Hypothalamus (tissue), 51 donors: ENCODE measurements around the gene CCL27.

Experiments used
- DNase-seq, 51 donors: peaks; one replicate each; lab custom pipeline; 2025; lab: John Stamatoyannopoulos, UW

The CCL27 gene

DNA sequence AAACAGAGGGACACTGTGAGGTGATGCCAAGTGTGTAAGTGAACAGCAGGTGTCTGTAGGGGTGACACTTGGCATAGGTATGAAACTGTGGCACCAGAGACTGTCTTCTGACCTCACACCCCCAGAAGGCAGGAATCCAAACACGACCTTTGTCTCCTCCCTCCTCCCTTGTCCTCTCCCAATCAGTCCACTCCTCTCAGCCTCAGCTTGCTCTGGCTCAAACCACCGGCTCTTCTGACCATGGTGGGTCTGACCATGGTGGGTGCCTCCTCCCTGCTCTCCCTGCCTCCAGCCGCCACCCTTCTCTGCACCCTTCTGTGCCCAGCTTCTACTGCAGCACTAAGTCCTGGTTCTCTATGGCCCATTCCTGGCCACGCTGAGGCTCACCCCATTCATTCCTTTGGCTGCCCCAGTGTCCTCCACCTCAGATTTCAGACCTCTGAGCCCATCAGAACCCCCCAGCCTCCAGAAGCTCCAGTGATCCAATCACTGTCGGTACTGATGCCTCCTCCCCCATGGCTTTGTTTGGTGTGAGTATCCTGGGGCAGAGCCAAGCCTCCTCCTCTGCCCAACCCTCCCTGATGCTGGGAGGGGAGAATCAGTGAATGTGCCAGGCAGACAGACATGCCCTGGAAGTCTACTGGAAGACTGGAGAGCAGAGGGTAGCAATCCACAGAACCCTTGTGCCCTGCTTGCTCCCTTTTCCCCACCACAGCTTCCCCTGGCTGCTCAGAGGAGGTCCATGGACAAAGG lies 31.9 kb downstream of the CCL27 start:
- no peak for DNase-seq

DNA sequence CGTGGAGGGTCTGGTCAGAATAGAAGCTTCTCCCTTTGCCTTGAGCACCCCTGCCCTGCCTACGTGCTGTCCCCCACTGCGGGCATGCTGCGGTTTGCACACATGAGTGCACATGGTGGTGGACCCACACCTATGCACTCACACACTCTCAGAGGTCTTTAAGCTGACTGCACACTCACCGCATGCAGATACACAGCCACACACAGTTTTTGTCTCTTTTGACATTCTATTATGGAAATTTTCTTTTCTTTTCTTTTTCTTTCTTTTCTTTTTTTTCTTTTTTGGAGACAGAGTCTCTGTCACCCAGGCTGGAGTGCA lies 33.0 kb downstream of the CCL27 start:
- DNase-seq = no peak

DNA sequence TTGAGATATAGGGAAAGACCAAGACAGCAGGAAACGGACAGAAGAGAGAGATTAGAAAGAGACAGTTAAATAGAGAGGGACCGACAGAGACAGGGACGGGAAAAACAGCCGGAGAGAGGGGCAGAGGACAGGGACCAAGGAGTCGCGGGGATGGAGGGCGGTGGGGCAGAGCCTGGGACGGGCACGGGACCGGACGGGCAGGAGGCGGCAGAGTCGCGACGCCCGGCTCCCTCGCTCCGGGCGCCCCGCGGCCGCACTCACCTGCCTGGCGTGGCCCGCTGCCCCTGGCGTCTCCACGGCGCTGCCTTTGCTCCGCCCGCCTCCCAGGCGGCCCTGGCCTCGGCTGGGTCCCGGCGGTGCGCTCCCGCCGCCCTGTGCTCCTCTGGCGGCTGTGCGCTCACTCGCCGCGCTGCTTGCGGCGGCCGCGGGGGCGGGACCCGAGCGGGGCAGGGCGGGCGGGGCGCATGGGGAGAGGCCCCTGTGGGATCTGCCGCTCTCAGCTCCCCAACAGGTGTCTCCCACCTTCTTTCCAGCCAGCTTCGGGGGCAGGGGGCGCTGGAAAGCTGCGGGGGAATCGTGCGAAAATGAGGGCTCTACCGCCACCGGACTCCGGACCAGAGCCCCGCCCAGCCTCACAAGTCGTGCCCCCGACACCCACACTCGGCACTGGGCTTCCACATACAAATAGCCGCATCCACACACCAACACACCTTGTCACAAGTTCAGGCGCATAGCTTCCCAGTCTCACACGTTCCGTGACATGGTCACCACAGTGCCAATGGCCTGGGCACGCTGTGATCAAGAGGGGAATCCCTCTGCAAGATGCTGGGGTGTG lies 33.6 kb downstream of the CCL27 start, which contains the start of gene ARID3C:
Gene ARID3C, minus strand, starts transcription at position 411 of the 835 bp plus-strand sequence. CDS start 1,052 bp downstream, outside the sequence.
- DNase-seq = peak in 3 of 51 donors; percentile 15 to 19 (median 19)

DNA sequence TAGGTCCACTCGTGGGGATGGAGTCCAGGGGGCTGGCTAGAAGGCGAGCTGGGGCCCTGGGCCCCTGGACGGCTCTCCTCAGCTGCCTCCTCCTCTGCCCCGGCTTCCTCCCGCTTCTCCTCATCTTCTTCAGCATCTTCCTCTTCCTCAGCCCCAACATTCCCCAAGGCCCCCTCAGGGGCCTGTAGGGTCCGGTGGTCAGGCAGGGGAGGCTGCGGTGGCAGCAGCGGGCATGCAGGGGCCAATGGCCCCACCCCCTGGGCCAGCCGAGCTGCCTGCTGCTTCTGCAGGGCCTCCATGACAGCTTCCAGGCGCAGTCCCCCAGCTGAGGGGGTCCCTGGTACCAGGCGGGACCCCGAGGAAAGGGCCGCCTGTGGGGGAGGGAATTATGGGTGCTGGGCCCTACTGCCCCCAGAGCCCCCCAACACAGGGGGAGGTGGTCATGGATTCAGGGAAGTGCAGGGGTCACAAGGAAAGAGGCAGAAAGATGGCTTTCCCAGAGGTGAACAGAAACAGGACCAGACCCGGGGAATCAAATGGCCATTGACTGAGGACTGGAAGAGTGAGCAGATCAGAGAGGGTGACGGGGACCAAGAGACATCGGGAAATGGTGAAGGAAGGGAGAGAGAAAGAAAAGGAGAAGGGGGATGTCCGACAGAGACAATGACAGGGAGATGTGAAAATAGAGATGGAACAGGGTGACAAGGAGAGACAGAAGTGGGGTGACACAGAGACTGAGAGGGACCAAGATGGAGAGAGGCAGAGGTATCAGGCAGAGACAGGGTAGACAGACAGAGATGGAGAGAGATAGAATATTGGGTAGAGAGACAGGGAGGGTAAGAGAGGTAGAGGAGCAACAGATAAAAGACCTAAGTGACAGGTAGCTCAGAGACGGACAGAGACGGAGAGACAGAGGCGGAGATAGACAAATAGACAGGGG lies 34.5 kb downstream of the CCL27 start:
- no peak for DNase-seq

DNA sequence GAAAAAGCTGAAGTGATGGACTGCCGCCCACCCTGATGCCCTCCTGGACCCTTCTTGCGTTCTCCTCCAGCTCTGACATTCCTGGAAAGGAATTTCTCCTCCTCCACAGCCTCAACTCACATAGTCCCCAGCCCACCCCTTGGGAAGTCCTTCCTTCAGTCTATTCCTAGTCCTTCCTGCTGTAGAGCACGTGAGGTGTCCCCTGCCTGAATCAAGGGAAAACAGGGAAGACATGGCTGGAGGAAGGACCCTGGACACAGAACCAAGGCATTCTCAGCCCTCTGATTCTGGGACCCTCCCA lies 37.3 kb downstream of the CCL27 start:
- DNase-seq = no peak

DNA sequence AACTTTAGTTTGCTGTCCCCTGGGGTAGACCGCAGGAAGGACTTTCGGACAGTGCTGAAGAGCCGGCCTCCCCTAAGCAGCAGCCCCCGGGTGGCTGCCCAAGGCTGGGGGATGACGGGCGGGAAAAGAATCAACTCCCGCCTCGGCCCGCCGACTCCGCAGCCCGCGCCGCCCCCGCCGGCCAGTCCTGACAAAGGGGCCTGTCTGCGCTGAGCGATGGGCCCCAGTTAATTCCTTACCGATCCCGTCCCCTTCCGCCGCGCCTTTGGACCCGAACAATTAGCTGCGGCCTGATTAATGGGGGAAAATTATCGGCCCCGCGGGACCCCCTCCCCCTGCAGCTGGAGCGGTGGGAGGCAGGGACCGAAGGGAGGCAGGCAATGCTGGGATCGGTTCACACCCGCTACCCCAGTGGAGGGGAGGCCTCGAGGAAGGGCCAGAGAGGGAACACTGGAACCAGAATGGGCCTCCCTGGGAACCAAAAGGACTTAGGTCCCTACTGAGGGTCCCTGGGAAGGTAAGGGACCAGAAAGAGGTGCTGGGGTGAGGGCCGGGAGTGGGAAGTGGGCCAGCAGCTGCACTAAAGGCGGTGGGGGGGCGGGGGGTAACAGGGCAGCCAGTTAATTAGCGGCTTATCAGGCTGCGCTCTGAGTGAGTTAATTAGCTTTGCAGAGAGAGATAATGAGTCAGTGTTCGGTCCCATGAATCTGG lies 37.8 kb downstream of the CCL27 start:
- DNase-seq = no peak

DNA sequence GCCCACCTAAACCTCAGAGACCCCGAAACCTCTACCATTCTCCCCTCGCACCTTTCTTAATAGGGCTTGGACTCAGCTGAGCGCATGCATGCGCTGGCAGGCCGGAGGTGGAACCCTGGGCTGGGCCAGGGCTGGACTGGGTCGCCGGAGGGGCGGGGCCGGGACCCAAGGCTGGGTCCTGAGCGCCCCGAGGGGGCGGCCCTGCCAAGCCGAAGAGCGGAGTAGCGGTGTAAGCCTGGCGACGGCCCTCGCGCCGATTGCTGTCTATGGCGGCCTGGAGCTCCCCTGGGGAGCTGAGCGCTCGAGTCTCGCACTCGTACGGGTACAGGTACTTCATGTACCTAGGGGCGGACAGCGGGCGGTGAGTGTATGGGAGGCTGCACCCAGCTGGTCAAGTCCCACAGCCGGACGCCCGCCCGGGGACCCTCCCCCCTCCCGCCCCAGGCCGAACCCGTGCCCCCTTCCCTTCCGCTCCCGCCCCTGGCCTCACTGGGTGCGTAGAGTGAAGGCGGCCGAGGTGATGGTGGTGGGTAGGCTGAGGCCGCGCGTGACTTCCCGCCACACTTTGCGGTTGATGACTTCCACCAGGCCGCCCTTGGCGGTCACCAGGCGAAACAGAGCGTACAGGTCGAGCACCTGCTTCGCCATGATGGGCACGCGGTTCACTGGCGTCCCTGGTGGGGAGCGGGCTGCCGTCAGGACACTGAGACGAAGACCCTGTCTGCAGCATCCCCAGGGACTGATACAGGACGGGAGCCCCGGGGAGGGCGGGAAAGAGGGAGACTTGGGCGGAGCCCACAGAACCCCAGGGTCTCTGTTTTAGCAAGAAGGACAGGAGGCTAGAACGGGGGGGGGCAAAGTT lies 38.9 kb downstream of the CCL27 start:
- DNase-seq = no peak

DNA sequence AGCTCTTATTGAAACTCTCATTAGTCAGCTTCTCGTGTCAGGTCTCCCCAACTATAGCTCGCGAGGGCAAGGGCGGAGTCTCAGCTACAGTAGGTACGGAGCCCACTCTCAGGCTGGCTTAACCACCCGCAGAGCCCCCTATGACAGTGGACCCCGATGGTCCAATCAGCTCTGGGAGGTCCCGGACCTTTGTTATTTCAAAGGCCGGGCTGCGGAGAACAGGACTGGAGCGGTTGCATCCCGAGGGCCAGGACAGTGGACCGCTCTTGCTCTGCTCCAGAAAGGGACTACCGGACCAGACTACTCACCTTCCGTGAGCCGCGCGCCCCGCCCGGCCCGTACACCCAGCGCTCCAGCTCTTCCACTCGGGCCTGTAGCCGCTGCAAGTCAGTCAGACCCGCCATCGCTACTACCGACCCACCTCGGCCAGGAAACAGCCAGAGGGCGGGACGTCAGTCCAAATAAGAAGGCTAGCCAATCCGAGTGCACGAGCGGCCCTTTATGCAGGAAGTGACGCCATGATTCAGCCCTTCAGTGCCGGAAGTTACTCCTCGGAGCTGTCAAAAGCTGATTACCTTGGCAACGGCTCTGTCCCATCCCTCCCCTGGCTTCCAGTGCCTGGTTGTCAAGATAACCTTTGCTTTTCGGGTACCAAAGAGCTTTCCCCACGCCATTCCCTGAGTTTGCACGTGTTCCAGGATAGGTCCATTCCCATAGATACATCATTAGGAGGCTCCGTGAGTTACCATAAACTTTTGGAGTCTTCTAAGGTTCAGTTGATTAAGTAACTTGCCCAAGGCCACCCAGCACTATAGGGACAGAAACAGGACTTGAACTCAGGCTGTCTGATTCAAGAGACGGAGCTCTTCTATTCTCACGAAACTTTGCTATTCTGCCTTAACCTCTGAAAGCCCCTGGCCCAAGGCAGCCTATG lies 42.1 kb downstream of the CCL27 start, which contains the start of gene DCTN3:
Gene DCTN3, minus strand, starts transcription at position 435 of the 934 bp plus-strand sequence. Its CDS starts 31 bp downstream, at position 404.
- peak; percentile 47 to 97 (median 86) for DNase-seq

DNA sequence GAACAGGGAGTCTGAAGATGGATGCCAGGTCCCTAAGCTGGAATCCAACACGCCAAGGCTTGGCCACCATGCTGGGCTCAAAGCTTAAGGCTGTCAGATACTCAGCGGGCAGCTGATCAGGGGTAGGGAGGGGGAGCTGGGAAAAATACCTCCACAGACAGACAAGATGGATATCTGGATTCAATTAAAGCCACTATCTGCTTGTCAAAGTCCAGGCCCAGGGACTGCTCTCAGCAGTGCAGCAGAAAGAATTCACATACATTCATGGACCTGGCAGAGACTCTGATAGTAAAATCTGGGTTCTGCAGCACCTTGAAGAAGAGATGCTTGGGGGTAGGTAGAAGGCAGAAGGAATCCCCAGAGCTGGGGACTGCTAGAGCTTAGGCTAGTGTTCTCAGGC lies 47.3 kb downstream of the CCL27 start:
- no peak for DNase-seq

DNA sequence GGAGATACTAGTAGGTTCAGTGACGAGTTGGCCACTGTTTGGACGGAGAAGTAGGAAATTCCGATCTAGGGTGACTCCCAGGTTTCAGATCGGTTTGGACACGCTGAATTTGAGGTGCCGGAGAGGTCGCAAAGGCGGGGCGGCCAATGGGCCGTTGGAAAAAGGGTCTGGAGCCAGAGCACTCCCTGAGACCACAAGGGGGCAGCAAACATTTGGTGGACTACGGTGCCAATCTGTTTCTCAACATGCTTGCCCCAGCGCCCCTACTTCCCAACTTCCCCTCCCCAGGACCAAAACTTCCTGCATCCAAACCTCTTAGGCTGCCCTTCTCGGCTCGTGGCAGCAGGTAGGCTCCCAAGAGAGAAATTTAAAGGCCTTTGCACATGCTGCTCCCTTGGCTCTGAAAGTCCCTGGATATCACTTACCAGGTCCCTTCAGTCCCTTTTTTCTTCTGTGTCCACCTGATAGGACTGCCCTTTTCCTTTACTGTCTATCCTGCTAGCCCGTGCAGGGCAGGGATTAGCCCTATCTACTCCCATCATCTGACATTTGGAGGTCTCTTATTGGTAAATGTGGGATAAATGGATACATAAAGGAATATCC lies 49.6 kb downstream of the CCL27 start:
- DNase-seq = peak in 47 of 51 donors; percentile 11 to 84 (median 60)
